H1 (cell line): Measurements from ENCODE around the gene CRYBG1. TPM values are rescaled to one million over a fixed set of nuclear protein-coding genes. Genes with fewer than 3 reads are reported as not detected.

Experiments used
- ASH2L ChIP-seq: fragments of 200-600, 300-600 bp; sonication (generic); IDR thresholded peaks from one replicate; pipeline ENCODE4 v1.7.1; 2017; ENCODE audit warnings: low read length
- GTF2F1 ChIP-seq: IDR thresholded peaks from 2 replicates; pipeline ENCODE4 v1.6.1; 2012; ENCODE audit warnings: low read depth, low read length, improper control_type of control experiment, borderline replicate concordance
- KDM1A ChIP-seq: fragments of 200-600, 300-600 bp; sonication (generic); IDR thresholded peaks from 2 replicates; pipeline ENCODE4 v1.7.1; 2016; ENCODE audit warnings: mild to moderate bottlenecking, low read length, borderline replicate concordance
- MAFK ChIP-seq: IDR thresholded peaks from 2 replicates; pipeline ENCODE4 v1.6.1; 2012; ENCODE audit warnings: low read depth, mild to moderate bottlenecking, improper control_type of control experiment, low read length
- SP2 ChIP-seq: IDR thresholded peaks from 2 replicates; pipeline ENCODE4 v1.6.1; 2012; ENCODE audit warnings: mild to moderate bottlenecking, low read length, inconsistent platforms
- SRF ChIP-seq: IDR thresholded peaks from 2 replicates; pipeline ENCODE4 v1.6.1; 2011; ENCODE audit warnings: mild to moderate bottlenecking, low read depth, low read length, moderate library complexity
- SUZ12 ChIP-seq: fragments of 200-600 bp; sonication (generic); IDR thresholded peaks from 2 replicates; pipeline ENCODE4 v1.6.1; 2012; ENCODE audit warnings: mild to moderate bottlenecking, inconsistent platforms, low read length, moderate library complexity, mixed read lengths
- TCF12 ChIP-seq: IDR thresholded peaks from 2 replicates; pipeline ENCODE4 v1.6.1; 2011; ENCODE audit warnings: low read depth, mild to moderate bottlenecking, low read length
- polyA plus RNA-seq, 7 experiments: library from polyadenylated mRNA; depleted of rRNA in 3 of 7; stranded (reverse) in 5 of 7; unstranded in 2 of 7; fragments of >200 nt in 5 of 7; fragments of 200-250 nt in 2 of 7; gene quantifications; 1 replicate in 5 of 7; 2 replicates in 1 of 7; 4 replicates in 1 of 7; pipeline versions ENCODE4 v1.2.1 to v1.2.3, GENCODE V29; 2011 to 2013; ENCODE audit warnings: missing spikeins in 2 of 7, mixed read lengths in 2 of 7
- total RNA-seq: library from RNA; stranded (reverse); fragmentation: NEBNext Ultra II Directional; extraction: Animal tissue kit (Norgen Biotek cat#: 25700); gene quantifications from 2 replicates; pipeline ENCODE4 v1.2.1, GENCODE V29; 2021

The CRYBG1 gene
- total and polyA plus RNA-seq, 2 of the 8 experiments (the other 6 are each of a cell fraction or from before 2014, with no cell fraction given), result 2.2 to 11.6 TPM

GRCh38 chr6:106360989-106361430 lies 493 bp downstream of the CRYBG1 start (continued):
- TF ChIP-seq SUZ12, result 0 out of 2 replicates have a peak, but pooled peaks have one; percentile 20
- no peak for TF ChIP-seq TCF12
- no peak for TF ChIP-seq SP2
- TF ChIP-seq GTF2F1, result no peak
- TF ChIP-seq SRF, result no peak
- TF ChIP-seq KDM1A, result no peak
- no peak for TF ChIP-seq ASH2L
- no peak for TF ChIP-seq MAFK
